Astrocyte of the cerebellum (primary cell): ENCODE results near the gene IGFN1.

Experiments used
- DNase-seq: peaks from one replicate; pipeline ENCODE4 v3.0.0-alpha.2; 2011; ENCODE audit warnings: low read depth
- H3K4me3 ChIP-seq: 2 replicates; pipeline ENCODE4 v1.5.1; 2011; ENCODE audit warnings: mild to moderate bottlenecking, low read depth, low read length, moderate library complexity
- in situ Hi-C: cut with HindIII; loops from 2 replicates; pipeline ENCODE4 v1.10.0; 2017; ENCODE audit warnings: low sequenced_read_pairs
- TF ChIP-seq, protein P1 (sequence below): IDR thresholded peaks from 2 replicates; pipeline ENCODE4 v1.5.1; 2012; ENCODE audit warnings: low read length, low read depth, moderate library complexity, mild to moderate bottlenecking; ENCODE audit errors: missing control alignments

IGFN1 gene

DNA sequence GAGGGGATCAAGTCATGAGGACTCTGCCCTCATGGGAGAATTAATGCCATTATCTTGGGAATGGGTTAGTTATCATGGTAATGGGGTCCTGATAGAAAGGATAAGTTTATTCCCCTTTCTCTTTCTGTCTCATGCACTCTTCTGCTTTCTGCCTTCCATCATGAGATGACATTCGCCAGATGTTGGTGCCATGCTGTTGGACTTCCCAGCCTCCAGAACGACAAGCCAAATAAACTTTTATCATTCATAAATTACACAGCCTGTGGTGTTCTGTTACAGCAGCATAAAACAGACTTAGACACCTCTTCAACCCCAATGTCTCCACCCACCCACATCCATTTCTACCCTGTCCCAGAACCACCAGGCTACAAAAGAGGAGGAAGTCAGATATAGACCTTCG is 11.9 kb upstream of the IGFN1 start:
- in situ Hi-C loops = no loop called here
- no peak for DNase-seq
- TF ChIP-seq, protein P1, sequence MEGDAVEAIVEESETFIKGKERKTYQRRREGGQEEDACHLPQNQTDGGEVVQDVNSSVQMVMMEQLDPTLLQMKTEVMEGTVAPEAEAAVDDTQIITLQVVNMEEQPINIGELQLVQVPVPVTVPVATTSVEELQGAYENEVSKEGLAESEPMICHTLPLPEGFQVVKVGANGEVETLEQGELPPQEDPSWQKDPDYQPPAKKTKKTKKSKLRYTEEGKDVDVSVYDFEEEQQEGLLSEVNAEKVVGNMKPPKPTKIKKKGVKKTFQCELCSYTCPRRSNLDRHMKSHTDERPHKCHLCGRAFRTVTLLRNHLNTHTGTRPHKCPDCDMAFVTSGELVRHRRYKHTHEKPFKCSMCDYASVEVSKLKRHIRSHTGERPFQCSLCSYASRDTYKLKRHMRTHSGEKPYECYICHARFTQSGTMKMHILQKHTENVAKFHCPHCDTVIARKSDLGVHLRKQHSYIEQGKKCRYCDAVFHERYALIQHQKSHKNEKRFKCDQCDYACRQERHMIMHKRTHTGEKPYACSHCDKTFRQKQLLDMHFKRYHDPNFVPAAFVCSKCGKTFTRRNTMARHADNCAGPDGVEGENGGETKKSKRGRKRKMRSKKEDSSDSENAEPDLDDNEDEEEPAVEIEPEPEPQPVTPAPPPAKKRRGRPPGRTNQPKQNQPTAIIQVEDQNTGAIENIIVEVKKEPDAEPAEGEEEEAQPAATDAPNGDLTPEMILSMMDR = no peak
- H3K4me3 ChIP-seq = no peak overlapping the region

DNA sequence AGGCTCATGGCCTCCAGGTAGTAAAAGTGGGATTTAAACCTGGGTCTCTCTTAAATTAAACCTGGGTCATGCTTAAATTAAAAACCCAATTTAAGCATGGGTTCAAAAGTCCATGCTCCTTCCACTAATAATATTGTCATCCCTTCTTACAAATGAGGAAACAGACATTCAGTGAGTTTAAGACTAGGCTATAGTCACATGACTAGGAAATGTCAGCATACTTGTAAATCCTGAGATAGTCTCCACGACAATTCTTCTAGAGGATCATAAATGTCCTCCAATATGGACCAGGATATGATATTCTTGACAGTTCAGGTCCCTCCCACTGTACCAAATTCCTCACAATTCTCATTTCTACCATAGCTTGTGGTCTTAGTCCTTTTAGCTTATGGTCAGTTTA is 10.5 kb upstream of the IGFN1 start:
- H3K4me3 ChIP-seq = no peak overlapping the region
- DNase-seq = no peak
- TF ChIP-seq, protein P1 = no peak
- in situ Hi-C loops = no loop called here

DNA sequence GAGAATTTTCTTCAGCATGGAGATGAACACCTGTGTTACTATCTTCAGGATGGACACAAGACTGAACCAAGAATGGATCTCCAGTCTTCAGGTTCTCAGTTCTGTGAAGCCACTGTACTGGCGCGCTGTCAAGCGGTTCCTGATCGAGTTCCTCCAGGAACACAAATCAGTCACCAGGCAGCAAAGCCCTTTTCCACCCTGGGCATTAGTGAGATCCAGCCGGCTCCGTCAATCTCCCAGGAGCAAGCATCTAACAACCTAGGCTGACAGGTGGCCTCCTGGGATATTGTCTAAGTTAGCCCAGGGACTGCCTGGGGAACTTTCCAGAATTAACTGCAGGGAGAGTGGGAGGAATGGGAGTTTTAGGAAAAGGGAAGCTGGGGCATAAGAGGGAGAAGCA is 9.7 kb upstream of the IGFN1 start:
- in situ Hi-C loops = no loop called here
- no peak overlapping the region for H3K4me3 ChIP-seq
- TF ChIP-seq, protein P1 = no peak
- no peak for DNase-seq

DNA sequence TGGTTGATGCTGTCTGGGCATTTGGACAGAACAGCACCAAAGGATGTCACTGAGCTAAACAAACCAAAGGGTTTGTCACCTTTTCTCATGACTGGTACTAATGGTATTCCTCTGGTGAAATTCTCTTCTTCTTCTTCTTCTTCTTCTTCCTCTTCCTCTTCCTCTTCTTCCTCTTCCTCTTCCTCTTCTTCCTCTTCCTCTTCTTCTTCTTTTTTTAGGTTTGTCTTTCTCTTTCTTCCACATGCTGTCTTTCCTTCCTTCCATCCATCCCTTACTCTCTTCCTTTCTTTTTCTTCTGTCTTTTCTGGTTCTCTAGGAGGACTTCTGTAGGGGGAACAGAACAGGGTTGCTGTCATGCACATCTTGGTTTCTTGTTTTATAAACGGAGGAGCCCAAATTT is 9.3 kb upstream of the IGFN1 start:
- DNase-seq = no peak
- TF ChIP-seq, protein P1 = no peak
- in situ Hi-C loops = no loop called here

DNA sequence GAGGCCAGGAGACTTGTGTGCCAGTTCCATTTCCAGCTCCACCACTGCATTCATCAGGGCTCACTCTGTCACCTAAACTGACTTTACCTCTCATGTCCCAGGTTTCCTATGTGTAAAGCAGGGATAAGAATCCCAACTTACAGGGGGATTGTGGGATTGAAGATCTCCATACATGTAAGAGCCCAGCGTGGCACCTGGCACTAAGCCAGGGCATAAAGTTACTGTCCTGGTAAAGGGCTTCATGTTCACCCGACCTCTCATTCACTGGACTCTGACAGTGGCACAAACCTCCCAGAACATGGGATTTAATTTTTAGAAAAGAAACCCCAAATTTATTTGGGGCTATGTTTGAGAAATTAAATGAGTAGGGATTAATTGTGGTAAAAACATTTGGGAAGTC is 8.9 kb upstream of the IGFN1 start:
- TF ChIP-seq, protein P1 = no peak
- H3K4me3 ChIP-seq = no peak overlapping the region
- DNase-seq = no peak
- in situ Hi-C loops = no loop called here

More for the DNA sequence above, 9.3 kb upstream of the IGFN1 start:
- no peak overlapping the region for H3K4me3 ChIP-seq

DNA sequence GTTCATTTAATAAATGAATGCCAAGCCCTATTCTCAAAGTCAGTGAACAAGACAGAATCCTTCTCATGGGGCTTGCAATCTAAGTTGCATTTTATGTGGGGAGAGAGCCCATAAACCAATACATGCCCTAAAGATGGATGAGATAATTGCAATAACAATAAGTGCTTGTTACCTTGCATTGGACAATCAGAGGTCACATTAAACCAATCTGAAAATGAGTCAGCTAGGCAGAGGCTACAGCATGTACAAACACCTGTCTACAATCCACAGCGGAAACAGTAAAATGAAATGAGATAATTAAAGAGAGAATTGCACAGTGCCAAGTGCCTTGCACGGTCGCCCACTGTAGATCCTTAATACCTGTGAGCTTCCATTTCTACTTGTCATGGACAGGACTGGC is 7.4 kb upstream of the IGFN1 start:
- TF ChIP-seq, protein P1 = no peak
- in situ Hi-C loops = no loop called here
- DNase-seq = no peak
- no peak overlapping the region for H3K4me3 ChIP-seq

DNA sequence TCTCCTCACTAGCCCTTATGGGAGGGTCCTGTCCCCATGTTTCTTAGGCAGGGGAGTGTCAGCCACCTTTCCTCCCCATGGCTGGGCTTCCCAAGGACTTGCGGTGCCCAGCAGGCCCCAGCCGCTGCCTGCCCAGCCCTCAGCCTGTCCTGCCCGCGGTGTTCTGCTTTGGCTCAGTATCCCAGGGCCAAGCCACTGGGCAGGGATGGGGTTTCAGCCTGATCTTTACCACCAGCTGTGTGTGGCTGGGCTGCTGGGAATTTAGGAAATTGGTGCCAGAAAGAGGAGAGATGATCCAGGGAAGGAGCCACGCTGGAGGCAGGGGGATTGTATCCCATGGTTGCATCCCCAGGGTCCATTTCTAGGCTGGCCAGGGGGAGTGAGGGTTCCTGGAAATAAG is 6.9 kb upstream of the IGFN1 start:
- TF ChIP-seq, protein P1 = no peak
- in situ Hi-C loops = no loop called here
- no peak for DNase-seq
- H3K4me3 ChIP-seq = no peak overlapping the region
